ENCODE measurements around the gene PARP6. TPM values are rescaled to one million over a fixed set of nuclear protein-coding genes. Genes with fewer than 3 reads are reported as not detected.

The PARP6 gene
- total and polyA plus RNA-seq, 4 donors: 4.3 to 15.3 (median 9.3) TPM

GRCh38 chr15:72265031-72265430 is 7.3 kb downstream of the PARP6 start:
- Histone ChIP-seq H3K36me3 (ENCODE audit: control insufficient read depth in 4 of 4, insufficient read depth in 3 of 4, low read depth in 1 of 4, low read length in 3 of 4) (peaks cover 9 to 65% (median 51%) of the 10 kb centered on the region in 4 donors), H3K4me1 (ENCODE audit: control insufficient read depth in 4 of 4, insufficient read depth in 4 of 4, low read length in 3 of 4) (no peaks in the 10 kb centered on the region), H3K9me3 (ENCODE audit: control insufficient read depth in 4 of 4, low read length in 3 of 4) (no peaks in the 10 kb centered on the region), H3K9ac (ENCODE audit: low read depth in 1 of 2, low read length in 2 of 2) (no peak overlapping the region), H3K4me3 (ENCODE audit: low read depth in 1 of 3, low read length in 3 of 3) (no peak overlapping the region), H3K27me3 (ENCODE audit: control insufficient read depth in 4 of 4, insufficient read depth in 4 of 4, low read length in 3 of 4) (no peaks in the 10 kb centered on the region), H3K27ac (ENCODE audit: low read depth in 1 of 2, low read length in 2 of 2) (no peak overlapping the region)
- 93% methylated on average over 5 of the region's 5 CpGs for WGBS
- DNase-seq (ENCODE audit: low spot score): no peak
- TF ChIP-seq RXRA (IDR thresholded peaks at IDR 0.05): no peak
- TF ChIP-seq, protein P1, sequence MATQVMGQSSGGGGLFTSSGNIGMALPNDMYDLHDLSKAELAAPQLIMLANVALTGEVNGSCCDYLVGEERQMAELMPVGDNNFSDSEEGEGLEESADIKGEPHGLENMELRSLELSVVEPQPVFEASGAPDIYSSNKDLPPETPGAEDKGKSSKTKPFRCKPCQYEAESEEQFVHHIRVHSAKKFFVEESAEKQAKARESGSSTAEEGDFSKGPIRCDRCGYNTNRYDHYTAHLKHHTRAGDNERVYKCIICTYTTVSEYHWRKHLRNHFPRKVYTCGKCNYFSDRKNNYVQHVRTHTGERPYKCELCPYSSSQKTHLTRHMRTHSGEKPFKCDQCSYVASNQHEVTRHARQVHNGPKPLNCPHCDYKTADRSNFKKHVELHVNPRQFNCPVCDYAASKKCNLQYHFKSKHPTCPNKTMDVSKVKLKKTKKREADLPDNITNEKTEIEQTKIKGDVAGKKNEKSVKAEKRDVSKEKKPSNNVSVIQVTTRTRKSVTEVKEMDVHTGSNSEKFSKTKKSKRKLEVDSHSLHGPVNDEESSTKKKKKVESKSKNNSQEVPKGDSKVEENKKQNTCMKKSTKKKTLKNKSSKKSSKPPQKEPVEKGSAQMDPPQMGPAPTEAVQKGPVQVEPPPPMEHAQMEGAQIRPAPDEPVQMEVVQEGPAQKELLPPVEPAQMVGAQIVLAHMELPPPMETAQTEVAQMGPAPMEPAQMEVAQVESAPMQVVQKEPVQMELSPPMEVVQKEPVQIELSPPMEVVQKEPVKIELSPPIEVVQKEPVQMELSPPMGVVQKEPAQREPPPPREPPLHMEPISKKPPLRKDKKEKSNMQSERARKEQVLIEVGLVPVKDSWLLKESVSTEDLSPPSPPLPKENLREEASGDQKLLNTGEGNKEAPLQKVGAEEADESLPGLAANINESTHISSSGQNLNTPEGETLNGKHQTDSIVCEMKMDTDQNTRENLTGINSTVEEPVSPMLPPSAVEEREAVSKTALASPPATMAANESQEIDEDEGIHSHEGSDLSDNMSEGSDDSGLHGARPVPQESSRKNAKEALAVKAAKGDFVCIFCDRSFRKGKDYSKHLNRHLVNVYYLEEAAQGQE (IDR thresholded peaks at IDR 0.05): no peak
- TF ChIP-seq EGR1 (IDR thresholded peaks at IDR 0.05; ENCODE audit: low read depth in 2 of 2): no peak
- TF ChIP-seq CTCF (IDR thresholded peaks at IDR 0.05; ENCODE audit: low read depth, low read length, missing input control): no peak
- no peak for TF ChIP-seq GABPA (IDR thresholded peaks at IDR 0.05 in 1 of 2, conservative IDR thresholded peaks at IDR 0.05 in 1 of 2)
- TF ChIP-seq, protein P2, sequence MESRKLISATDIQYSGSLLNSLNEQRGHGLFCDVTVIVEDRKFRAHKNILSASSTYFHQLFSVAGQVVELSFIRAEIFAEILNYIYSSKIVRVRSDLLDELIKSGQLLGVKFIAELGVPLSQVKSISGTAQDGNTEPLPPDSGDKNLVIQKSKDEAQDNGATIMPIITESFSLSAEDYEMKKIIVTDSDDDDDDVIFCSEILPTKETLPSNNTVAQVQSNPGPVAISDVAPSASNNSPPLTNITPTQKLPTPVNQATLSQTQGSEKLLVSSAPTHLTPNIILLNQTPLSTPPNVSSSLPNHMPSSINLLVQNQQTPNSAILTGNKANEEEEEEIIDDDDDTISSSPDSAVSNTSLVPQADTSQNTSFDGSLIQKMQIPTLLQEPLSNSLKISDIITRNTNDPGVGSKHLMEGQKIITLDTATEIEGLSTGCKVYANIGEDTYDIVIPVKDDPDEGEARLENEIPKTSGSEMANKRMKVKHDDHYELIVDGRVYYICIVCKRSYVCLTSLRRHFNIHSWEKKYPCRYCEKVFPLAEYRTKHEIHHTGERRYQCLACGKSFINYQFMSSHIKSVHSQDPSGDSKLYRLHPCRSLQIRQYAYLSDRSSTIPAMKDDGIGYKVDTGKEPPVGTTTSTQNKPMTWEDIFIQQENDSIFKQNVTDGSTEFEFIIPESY (IDR thresholded peaks at IDR 0.05): no peak
- no peak for TF ChIP-seq HNF4A (conservative IDR thresholded peaks at IDR 0.05)
- TF ChIP-seq FOXA2 (IDR thresholded peaks at IDR 0.05): no peak
- TF ChIP-seq, protein P3, sequence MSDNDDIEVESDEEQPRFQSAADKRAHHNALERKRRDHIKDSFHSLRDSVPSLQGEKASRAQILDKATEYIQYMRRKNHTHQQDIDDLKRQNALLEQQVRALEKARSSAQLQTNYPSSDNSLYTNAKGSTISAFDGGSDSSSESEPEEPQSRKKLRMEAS (IDR thresholded peaks at IDR 0.05): no peak
- TF ChIP-seq, protein P4, sequence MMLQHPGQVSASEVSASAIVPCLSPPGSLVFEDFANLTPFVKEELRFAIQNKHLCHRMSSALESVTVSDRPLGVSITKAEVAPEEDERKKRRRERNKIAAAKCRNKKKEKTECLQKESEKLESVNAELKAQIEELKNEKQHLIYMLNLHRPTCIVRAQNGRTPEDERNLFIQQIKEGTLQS (IDR thresholded peaks at IDR 0.05): no peak
- TF ChIP-seq TAF1 (conservative IDR thresholded peaks at IDR 0.05): no peak
- TF ChIP-seq HNF4G (IDR thresholded peaks at IDR 0.05): no peak
- TF ChIP-seq RAD21 (IDR thresholded peaks at IDR 0.05): no peak
- no peak for TF ChIP-seq JUND (IDR thresholded peaks at IDR 0.05)

DNA sequence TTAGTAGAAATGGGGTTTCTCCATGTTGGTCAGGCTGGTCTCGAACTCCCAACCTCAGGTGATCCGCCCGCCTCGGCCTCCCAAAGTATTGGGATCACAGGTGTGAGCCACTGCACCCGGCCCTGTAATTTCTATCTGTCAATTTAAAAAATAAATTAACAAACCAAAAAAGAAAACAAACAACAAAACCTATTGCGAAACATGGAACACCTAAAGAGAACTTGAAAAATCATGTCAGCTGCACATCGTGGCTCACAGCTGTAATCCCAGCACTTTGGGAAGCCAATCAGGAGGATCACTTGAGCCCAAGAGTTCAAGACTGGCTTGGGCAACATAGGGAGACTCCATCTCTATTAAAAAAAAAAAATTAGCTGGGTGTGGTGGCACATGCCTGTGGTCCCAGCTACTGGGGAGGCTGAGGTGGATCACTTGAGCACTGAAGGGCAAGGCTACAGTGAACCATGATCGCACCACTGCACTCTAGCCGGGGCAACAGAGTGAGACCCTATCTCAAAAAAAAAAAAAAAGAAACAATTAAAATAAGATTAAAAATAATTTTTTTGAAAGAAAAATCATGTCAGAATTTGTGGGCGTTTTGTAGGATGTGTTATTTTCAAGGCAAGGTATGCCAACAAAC is 19.6 kb downstream of the PARP6 start:
- Histone ChIP-seq H3K4me3 (ENCODE audit: low read depth in 1 of 3, low read length in 3 of 3) (no peak overlapping the region), H3K27me3 (ENCODE audit: control insufficient read depth in 4 of 4, insufficient read depth in 4 of 4, low read length in 3 of 4) (no peaks in the 10 kb centered on the region), H3K36me3 (ENCODE audit: control insufficient read depth in 4 of 4, insufficient read depth in 3 of 4, low read depth in 1 of 4, low read length in 3 of 4) (peaks cover 3 to 78% (median 40%) of the 10 kb centered on the region in 4 donors), H3K9me3 (ENCODE audit: control insufficient read depth in 4 of 4, low read length in 3 of 4) (no peaks in the 10 kb centered on the region), H3K27ac (ENCODE audit: low read depth in 1 of 2, low read length in 2 of 2) (no peak overlapping the region), H3K9ac (ENCODE audit: low read depth in 1 of 2, low read length in 2 of 2) (no peak overlapping the region), H3K4me1 (ENCODE audit: control insufficient read depth in 4 of 4, insufficient read depth in 4 of 4, low read length in 3 of 4) (no peaks in the 10 kb centered on the region)
- WGBS: 95% methylated on average over 10 of the region's 10 CpGs
- no peak for DNase-seq (ENCODE audit: low spot score)
- TF ChIP-seq RXRA (IDR thresholded peaks at IDR 0.05) (no peak), FOXA2 (IDR thresholded peaks at IDR 0.05) (no peak), CTCF (IDR thresholded peaks at IDR 0.05; ENCODE audit: low read depth, low read length, missing input control) (no peak), NR2F2 (IDR thresholded peaks at IDR 0.05) (no peak), YY1 (IDR thresholded peaks at IDR 0.05) (no peak)
- TF ChIP-seq, protein P1 (IDR thresholded peaks at IDR 0.05): no peak
- TF ChIP-seq, protein P3 (IDR thresholded peaks at IDR 0.05): no peak

Data from liver (tissue), 9 donors.